Renal cortical epithelial cell (primary cell): ENCODE data around the gene MYBBP1A. TPM values are rescaled to one million over a fixed set of nuclear protein-coding genes. Genes with fewer than 3 reads are reported as not detected.

Source experiments
- DNase-seq: peaks from one replicate; pipeline ENCODE4 v3.0.0-alpha.2; 2011; ENCODE audit warnings: low read depth
- total RNA-seq: library from RNA; depleted of rRNA; stranded (reverse); fragments of >200 nt; gene quantifications from 2 replicates; pipeline ENCODE4 v1.2.3, GENCODE V29; 2014

The MYBBP1A gene
- total RNA-seq, 1 donor from 2014 or later: 44.5 TPM

GRCh38 chr17:4520894-4521600 lies 34.1 kb downstream of the MYBBP1A start:
- peak; percentile 66 for DNase-seq

GRCh38 chr17:4520060-4520893 lies 34.9 kb downstream of the MYBBP1A start:
- no peak for DNase-seq

GRCh38 chr17:4519361-4519788 lies 35.8 kb downstream of the MYBBP1A start:
- DNase-seq: no peak

GRCh38 chr17:4518901-4519300 lies 36.3 kb downstream of the MYBBP1A start:
- DNase-seq: no peak

GRCh38 chr17:4516735-4517134 lies 38.4 kb downstream of the MYBBP1A start:
- DNase-seq: no peak

- no peak for DNase-seq
These were observed 39.7 kb downstream of the MYBBP1A start for GRCh38 chr17:4515501-4515900.

GRCh38 chr17:4514779-4515178 lies 40.4 kb downstream of the MYBBP1A start:
- DNase-seq: no peak

- DNase-seq: no peak
These were observed 41.0 kb downstream of the MYBBP1A start for GRCh38 chr17:4514206-4514605.

- DNase-seq: no peak
These were observed 41.8 kb downstream of the MYBBP1A start for GRCh38 chr17:4513113-4514032.

- DNase-seq: no peak
These were observed 42.8 kb downstream of the MYBBP1A start for GRCh38 chr17:4512156-4513112.

- DNase-seq: no peak
These were observed 43.8 kb downstream of the MYBBP1A start for GRCh38 chr17:4511199-4511932.

- no peak for DNase-seq
These were observed 44.6 kb downstream of the MYBBP1A start for GRCh38 chr17:4510618-4510941.

GRCh38 chr17:4509923-4510617 lies 45.1 kb downstream of the MYBBP1A start:
- DNase-seq: no peak

GRCh38 chr17:4509401-4509800 lies 45.8 kb downstream of the MYBBP1A start:
- DNase-seq: no peak

GRCh38 chr17:4508207-4508606 lies 47.0 kb downstream of the MYBBP1A start:
- no peak for DNase-seq

- DNase-seq: no peak
These were observed 47.6 kb downstream of the MYBBP1A start for GRCh38 chr17:4507361-4508111.

GRCh38 chr17:4506892-4507291 lies 48.3 kb downstream of the MYBBP1A start:
- DNase-seq: no peak

- DNase-seq: no peak
These were observed 48.9 kb downstream of the MYBBP1A start for GRCh38 chr17:4506175-4506813.
